Measurements from ENCODE around the gene PDP2.

DNA sequence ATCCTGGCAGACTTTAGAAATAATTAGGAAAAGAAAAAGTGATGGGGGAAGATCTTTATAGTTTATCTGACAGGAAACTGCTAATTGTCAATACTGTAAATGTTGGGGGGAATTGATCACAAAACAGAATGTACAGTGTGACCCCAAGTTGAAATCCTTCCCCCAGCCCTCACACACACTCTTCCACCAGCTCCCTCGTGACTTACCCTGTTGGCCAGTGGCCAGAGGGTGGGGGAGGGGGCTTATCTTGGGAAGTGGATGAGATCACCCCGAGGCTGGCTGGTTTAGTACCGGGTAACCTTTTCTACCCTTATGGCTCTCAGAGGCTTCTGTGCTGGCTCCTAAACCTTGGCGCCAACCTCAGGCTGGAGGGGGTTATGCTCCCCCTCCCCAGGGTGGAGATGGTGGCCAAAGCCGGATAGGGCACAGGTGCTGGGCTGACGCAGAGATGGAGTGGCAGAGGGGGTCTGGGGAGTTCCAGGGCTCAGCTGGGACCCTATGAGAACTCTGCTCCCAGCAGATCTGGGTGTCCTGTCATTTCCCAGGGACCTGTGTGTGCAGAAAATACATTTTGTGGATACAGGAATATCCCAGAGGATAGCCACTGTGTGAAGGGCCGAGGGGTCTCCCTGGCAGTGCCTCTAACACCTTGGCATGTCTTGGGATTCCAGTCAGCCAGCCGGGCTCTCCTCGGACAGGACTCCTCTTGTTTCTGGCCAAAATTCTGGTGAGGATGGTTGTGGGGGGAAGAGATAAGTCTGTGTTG is 19.8 kb downstream of the PDP2 start:
- TF ChIP-seq, protein P1, sequence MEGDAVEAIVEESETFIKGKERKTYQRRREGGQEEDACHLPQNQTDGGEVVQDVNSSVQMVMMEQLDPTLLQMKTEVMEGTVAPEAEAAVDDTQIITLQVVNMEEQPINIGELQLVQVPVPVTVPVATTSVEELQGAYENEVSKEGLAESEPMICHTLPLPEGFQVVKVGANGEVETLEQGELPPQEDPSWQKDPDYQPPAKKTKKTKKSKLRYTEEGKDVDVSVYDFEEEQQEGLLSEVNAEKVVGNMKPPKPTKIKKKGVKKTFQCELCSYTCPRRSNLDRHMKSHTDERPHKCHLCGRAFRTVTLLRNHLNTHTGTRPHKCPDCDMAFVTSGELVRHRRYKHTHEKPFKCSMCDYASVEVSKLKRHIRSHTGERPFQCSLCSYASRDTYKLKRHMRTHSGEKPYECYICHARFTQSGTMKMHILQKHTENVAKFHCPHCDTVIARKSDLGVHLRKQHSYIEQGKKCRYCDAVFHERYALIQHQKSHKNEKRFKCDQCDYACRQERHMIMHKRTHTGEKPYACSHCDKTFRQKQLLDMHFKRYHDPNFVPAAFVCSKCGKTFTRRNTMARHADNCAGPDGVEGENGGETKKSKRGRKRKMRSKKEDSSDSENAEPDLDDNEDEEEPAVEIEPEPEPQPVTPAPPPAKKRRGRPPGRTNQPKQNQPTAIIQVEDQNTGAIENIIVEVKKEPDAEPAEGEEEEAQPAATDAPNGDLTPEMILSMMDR (IDR thresholded peaks at IDR 0.05; ENCODE audit: low read depth, low read length) = no peak
- TF ChIP-seq EZH2phosphoT487 (IDR thresholded peaks at IDR 0.05; ENCODE audit: low read depth) = no peak
